HCT116 (cell line): ENCODE measurements around the gene ADAMTS4. TPM values are rescaled to one million over a fixed set of nuclear protein-coding genes. Genes with fewer than 3 reads are reported as not detected.

Experiments
- ATAC-seq: fragments of 200-7000 bp; cut with Tn5 transposase; 2 replicates; pipeline ENCODE4 v1.9.1; 2020; ENCODE audit warnings: mild to moderate bottlenecking, moderate library complexity
- BruUV-seq: library from RNA; stranded (reverse); fragments of 400-500 nt; replicated peaks from 2 replicates; lab custom pipeline; 2021; lab: Mats Ljungman, UMichigan
- CTCF ChIA-PET: fragments of 300-600 bp; sonication (Branson Sonifier 250); formaldehyde crosslinking; loops from one replicate; lab custom pipeline; 2021; ENCODE audit warnings: antibody characterized with exemption; lab: Charles Lee
- POLR2A ChIA-PET: fragments of 300-600, 350-600 bp; sonication (Branson Sonifier 250); formaldehyde crosslinking; loops from one replicate; lab custom pipeline; 2021; ENCODE audit warnings: antibody characterized with exemption; lab: Charles Lee
- RAD21 ChIA-PET, 2 experiments: fragments of 300-600 bp; sonication (Branson Sonifier 250); formaldehyde crosslinking; loops; one replicate each; lab custom pipeline; 2023; ENCODE audit warnings: low total read pairs in 2 of 2; ENCODE audit not compliant: uncharacterized antibody in 2 of 2, unreplicated experiment in 2 of 2, low non-redundant PET in 1 of 2; lab: Charles Lee
- DNase-seq: peaks from one replicate; pipeline ENCODE4 v3.0.0-alpha.2; 2010; ENCODE audit warnings: low read depth, low spot score
- H2AFZ ChIP-seq: fragments of 200-600 bp; shearing (Covaris generic), sonication (generic); 2 replicates; pipeline ENCODE4 v1.6.1; 2017; ENCODE audit warnings: low read depth, mixed run types, mixed read lengths, antibody characterized with exemption, low read length; ENCODE audit not compliant: poor library complexity, severe bottlenecking
- H3K27ac ChIP-seq: 2 replicates; pipeline ENCODE4 v1.5.1; 2012; ENCODE audit warnings: low read depth, low read length
- H3K27me3 ChIP-seq: fragments of 200-600 bp; sonication (generic); 2 replicates; pipeline ENCODE4 v1.6.1; 2016; ENCODE audit warnings: mixed run types, low read length, mixed read lengths; ENCODE audit not compliant: insufficient read depth
- H3K36me3 ChIP-seq, 2 experiments: fragments of 200-500 bp in 1 of 2; fragments of 200-600 bp in 1 of 2; sonication (Bioruptor generic) in 1 of 2; sonication (generic) in 1 of 2; 2 replicates each; pipeline versions ENCODE4 v1.5.1 to v1.6.1; 2014 to 2016; ENCODE audit warnings: low read length in 2 of 2, inconsistent platforms in 1 of 2, mixed read lengths in 1 of 2, mixed run types in 1 of 2; ENCODE audit not compliant: insufficient read depth in 2 of 2, control insufficient read depth in 1 of 2
- H3K4me1 ChIP-seq, 2 experiments: fragments of 200-600 bp in 1 of 2; sonication (generic) in 1 of 2; 2 replicates each; pipeline versions ENCODE4 v1.5.1 to v1.6.1; 2012 to 2017; ENCODE audit warnings: low read length in 2 of 2, inconsistent platforms in 1 of 2, mild to moderate bottlenecking in 1 of 2, mixed read lengths in 1 of 2, mixed run types in 1 of 2, moderate library complexity in 1 of 2; ENCODE audit not compliant: insufficient read depth in 2 of 2, control insufficient read depth in 1 of 2
- H3K4me2 ChIP-seq: fragments of 200-600 bp; sonication (generic); 2 replicates; pipeline ENCODE4 v1.6.1; 2017; ENCODE audit warnings: mixed run types, low read length, mixed read lengths
- H3K4me3 ChIP-seq, 2 experiments: fragments of 200-600 bp in 1 of 2; sonication (generic) in 1 of 2; replicated peaks in 1 of 2; 2 replicates each; pipeline ENCODE4 v1.5.1; 2011 to 2016; ENCODE audit warnings: low read length in 2 of 2, control low read depth in 1 of 2, low read depth in 1 of 2, mild to moderate bottlenecking in 1 of 2, mixed read lengths in 1 of 2, mixed run types in 1 of 2
- H3K79me2 ChIP-seq: fragments of 200-600 bp; sonication (generic); 2 replicates; pipeline ENCODE4 v1.6.1; 2017; ENCODE audit warnings: mild to moderate bottlenecking, mixed run types, low read length, moderate library complexity, mixed read lengths; ENCODE audit not compliant: insufficient read depth
- H3K9ac ChIP-seq: fragments of 200-600 bp; sonication (generic); 2 replicates; pipeline ENCODE4 v1.6.1; 2016; ENCODE audit warnings: low read length, mixed read lengths
- H3K9me2 ChIP-seq: fragments of 200-600 bp; sonication (generic), shearing (Covaris generic); 2 replicates; pipeline ENCODE4 v1.6.1; 2017; ENCODE audit warnings: mixed run types, mild to moderate bottlenecking, moderate library complexity; ENCODE audit not compliant: insufficient read depth
- H3K9me3 ChIP-seq, 2 experiments: fragments of 200-500 bp in 1 of 2; fragments of 200-600 bp in 1 of 2; sonication (Bioruptor generic) in 1 of 2; sonication (generic) in 1 of 2; 2 replicates each; pipeline ENCODE4 v1.6.1; 2014 to 2017; ENCODE audit warnings: low read length in 2 of 2, mixed read lengths in 2 of 2, inconsistent platforms in 1 of 2, low read depth in 1 of 2, mild to moderate bottlenecking in 1 of 2, mixed run types in 1 of 2, moderate library complexity in 1 of 2; ENCODE audit not compliant: control insufficient read depth in 1 of 2, insufficient read depth in 1 of 2
- H4K20me1 ChIP-seq: fragments of 200-600 bp; sonication (generic), shearing (Covaris generic); 2 replicates; pipeline ENCODE4 v1.6.1; 2017; ENCODE audit warnings: mixed run types, mild to moderate bottlenecking, moderate library complexity; ENCODE audit not compliant: insufficient read depth
- CBX3 ChIP-seq: IDR thresholded peaks from 2 replicates; pipeline ENCODE4 v1.6.1; 2012; ENCODE audit warnings: low read depth
- EZH2 ChIP-seq: fragments of 200-600 bp; sonication (generic); IDR thresholded peaks from 2 replicates; pipeline ENCODE4 v1.6.1; 2017; ENCODE audit warnings: antibody characterized with exemption, mixed run types
- JUND ChIP-seq: IDR thresholded peaks from 2 replicates; pipeline ENCODE4 v1.6.1; 2012
- RAD21 ChIP-seq: IDR thresholded peaks from 2 replicates; pipeline ENCODE4 v1.6.1; 2012; ENCODE audit warnings: low read depth, mild to moderate bottlenecking
- REST ChIP-seq: IDR thresholded peaks from 2 replicates; pipeline ENCODE4 v1.6.1; 2012; ENCODE audit warnings: low read depth
- TCF7L2 ChIP-seq: IDR thresholded peaks from 2 replicates; pipeline ENCODE4 v1.7.0; 2011; ENCODE audit warnings: borderline replicate concordance, inconsistent platforms; ENCODE audit not compliant: insufficient read depth, insufficient read length; ENCODE audit errors: extremely low read depth
- ZFX ChIP-seq: fragments of 450-650 bp; IDR thresholded peaks from 2 replicates; pipeline ENCODE4 v1.6.1; 2017
- intact Hi-C: fragments of 100-400 bp; cut with micrococcal nuclease; formaldehyde crosslinking; loops from 2 replicates; pipeline ENCODE4 v1.10.0; 2022
- total RNA-seq: library from RNA; stranded (reverse); gene quantifications from one replicate; pipeline ENCODE4 v1.2.1, GENCODE V29; 2021; ENCODE audit not compliant: unreplicated experiment
- TF ChIP-seq, protein P1 (sequence below): IDR thresholded peaks from 2 replicates; pipeline ENCODE4 v1.6.1; 2011; ENCODE audit warnings: mild to moderate bottlenecking, low read length, moderate library complexity; ENCODE audit not compliant: insufficient replicate concordance; ENCODE audit errors: extremely low read depth

Gene ADAMTS4
- total RNA-seq, 1 experiment from 2014 or later: not detected

GRCh38 chr1:161162052-161162451 is 36.8 kb downstream of the ADAMTS4 start:
- CTCF ChIA-PET: no interaction called here
- Histone ChIP-seq H3K27ac (no peak overlapping the region), H3K9ac (no peak overlapping the region), H2AFZ (no peak overlapping the region), H4K20me1 (no peaks in the 10 kb centered on the region)
- TF ChIP-seq REST (no peak), JUND (no peak), TCF7L2 (no peak), ZFX (no peak), RAD21 (no peak), CBX3 (no peak), EZH2 (no peak)
- TF ChIP-seq, protein P1, sequence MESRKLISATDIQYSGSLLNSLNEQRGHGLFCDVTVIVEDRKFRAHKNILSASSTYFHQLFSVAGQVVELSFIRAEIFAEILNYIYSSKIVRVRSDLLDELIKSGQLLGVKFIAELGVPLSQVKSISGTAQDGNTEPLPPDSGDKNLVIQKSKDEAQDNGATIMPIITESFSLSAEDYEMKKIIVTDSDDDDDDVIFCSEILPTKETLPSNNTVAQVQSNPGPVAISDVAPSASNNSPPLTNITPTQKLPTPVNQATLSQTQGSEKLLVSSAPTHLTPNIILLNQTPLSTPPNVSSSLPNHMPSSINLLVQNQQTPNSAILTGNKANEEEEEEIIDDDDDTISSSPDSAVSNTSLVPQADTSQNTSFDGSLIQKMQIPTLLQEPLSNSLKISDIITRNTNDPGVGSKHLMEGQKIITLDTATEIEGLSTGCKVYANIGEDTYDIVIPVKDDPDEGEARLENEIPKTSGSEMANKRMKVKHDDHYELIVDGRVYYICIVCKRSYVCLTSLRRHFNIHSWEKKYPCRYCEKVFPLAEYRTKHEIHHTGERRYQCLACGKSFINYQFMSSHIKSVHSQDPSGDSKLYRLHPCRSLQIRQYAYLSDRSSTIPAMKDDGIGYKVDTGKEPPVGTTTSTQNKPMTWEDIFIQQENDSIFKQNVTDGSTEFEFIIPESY: no peak
- TF ChIP-seq, all 23 proteins: peak for 0
- H3K9me3 ChIP-seq: no peaks in the 10 kb centered on the region
- H3K4me1 ChIP-seq: peaks cover 8 to 39% of the 10 kb centered on the region in 2 experiments; a peak in 3 of 4 replicates
- ChIA-PET RAD21 (no interaction called here), POLR2A (no interaction called here)
- no peaks in the 10 kb centered on the region for H3K27me3 ChIP-seq
- no peaks in the 10 kb centered on the region for H3K9me2 ChIP-seq
- peaks cover 8 to 26% of the 10 kb centered on the region in 2 experiments; a peak in 2 of 4 replicates for H3K36me3 ChIP-seq
- H3K4me3 ChIP-seq: no peak overlapping the region
- peaks cover 11% of the 10 kb centered on the region; the same call in 1 of the 2 replicates for H3K79me2 ChIP-seq
- ATAC-seq (no peak), DNase-seq (no peak)
- intact Hi-C loops: no loop called here
- H3K4me2 ChIP-seq: no peak overlapping the region
- no TSS peak for BruUV-seq
